Activated CD8-positive, alpha-beta memory T cell treated with anti-CD3 and anti-CD28 coated beads for 48 hours (primary cell): ENCODE results near the gene CPNE2.

ENCODE experiments used
- DNase-seq, 3 experiments: peaks; one replicate each; pipeline ENCODE4 v3.0.0-alpha.2; 2020; ENCODE audit warnings: low read depth in 2 of 3, low spot score in 2 of 3

Gene CPNE2

GRCh38 chr16:57191056-57191571 is 98.7 kb downstream of the CPNE2 start:
- no peak for DNase-seq

GRCh38 chr16:57192146-57192545 is 99.8 kb downstream of the CPNE2 start:
- DNase-seq: no peak

GRCh38 chr16:57192720-57193486 is 100.5 kb downstream of the CPNE2 start:
- no peak for DNase-seq

GRCh38 chr16:57194512-57194911 is 102.1 kb downstream of the CPNE2 start:
- no peak for DNase-seq

- no peak for DNase-seq
Observed at GRCh38 chr16:57196286-57196685, 103.9 kb downstream of the CPNE2 start.

GRCh38 chr16:57196753-57197152 is 104.4 kb downstream of the CPNE2 start:
- DNase-seq: no peak
